ENCODE results near the gene ANKRD28.

DNA sequence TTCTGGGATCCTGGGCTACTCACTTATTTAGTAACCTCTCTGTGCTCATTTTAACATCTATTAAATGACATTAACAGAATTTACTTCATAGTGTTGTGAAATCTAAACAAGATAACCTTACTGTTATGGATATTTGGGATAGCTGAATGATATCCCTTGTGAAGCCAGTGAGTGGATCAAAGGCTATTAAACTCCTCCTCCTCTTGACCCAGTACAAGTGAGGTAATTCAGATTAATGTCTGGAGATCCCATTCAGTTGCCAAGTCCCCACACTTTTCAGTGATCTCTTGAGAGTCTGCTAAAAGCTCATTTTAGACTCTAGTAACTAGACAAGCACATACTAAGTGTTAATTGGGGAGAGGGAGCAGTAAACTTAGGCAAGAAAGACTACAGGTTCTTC lies 2.5 kb upstream of the ANKRD28 start:
- TF ChIP-seq POLR2AphosphoS5 (IDR thresholded peaks at IDR 0.05; ENCODE audit: low read depth) = no peak
- TF ChIP-seq STAT1 (IDR thresholded peaks at IDR 0.05; ENCODE audit: unreplicated experiment) = no peak
- TF ChIP-seq, protein P1, sequence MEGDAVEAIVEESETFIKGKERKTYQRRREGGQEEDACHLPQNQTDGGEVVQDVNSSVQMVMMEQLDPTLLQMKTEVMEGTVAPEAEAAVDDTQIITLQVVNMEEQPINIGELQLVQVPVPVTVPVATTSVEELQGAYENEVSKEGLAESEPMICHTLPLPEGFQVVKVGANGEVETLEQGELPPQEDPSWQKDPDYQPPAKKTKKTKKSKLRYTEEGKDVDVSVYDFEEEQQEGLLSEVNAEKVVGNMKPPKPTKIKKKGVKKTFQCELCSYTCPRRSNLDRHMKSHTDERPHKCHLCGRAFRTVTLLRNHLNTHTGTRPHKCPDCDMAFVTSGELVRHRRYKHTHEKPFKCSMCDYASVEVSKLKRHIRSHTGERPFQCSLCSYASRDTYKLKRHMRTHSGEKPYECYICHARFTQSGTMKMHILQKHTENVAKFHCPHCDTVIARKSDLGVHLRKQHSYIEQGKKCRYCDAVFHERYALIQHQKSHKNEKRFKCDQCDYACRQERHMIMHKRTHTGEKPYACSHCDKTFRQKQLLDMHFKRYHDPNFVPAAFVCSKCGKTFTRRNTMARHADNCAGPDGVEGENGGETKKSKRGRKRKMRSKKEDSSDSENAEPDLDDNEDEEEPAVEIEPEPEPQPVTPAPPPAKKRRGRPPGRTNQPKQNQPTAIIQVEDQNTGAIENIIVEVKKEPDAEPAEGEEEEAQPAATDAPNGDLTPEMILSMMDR (conservative IDR thresholded peaks at IDR 0.05; ENCODE audit: low read depth in 2 of 2) = no peak
- TF ChIP-seq EZH2phosphoT487 (IDR thresholded peaks at IDR 0.05; ENCODE audit: unreplicated experiment) = no peak
- TF ChIP-seq JUNB (IDR thresholded peaks at IDR 0.05; ENCODE audit: unreplicated experiment) = no peak
